Neural cell (in vitro differentiated cells): Measurements from ENCODE around the gene CPEB3.

Source experiments
- EP300 ChIP-seq: fragments of 450-650 bp; conservative IDR thresholded peaks from 2 replicates; pipeline ENCODE4 v1.6.1; 2014; ENCODE audit warnings: antibody characterized with exemption, mild to moderate bottlenecking, moderate library complexity; ENCODE audit not compliant: poor library complexity, severe bottlenecking
- EZH2 ChIP-seq: fragments of 200-600, 300-800 bp; shearing (Covaris generic), sonication (generic); IDR thresholded peaks from 2 replicates; pipeline ENCODE4 v1.6.1; 2014; ENCODE audit warnings: antibody characterized with exemption, low read length, borderline replicate concordance, mild to moderate bottlenecking; ENCODE audit not compliant: insufficient read depth, poor library complexity, severe bottlenecking
- MXI1 ChIP-seq: fragments of 450-650 bp; conservative IDR thresholded peaks from 2 replicates; pipeline ENCODE4 v1.6.1; 2014; ENCODE audit warnings: antibody characterized with exemption, mild to moderate bottlenecking; ENCODE audit not compliant: poor library complexity, severe bottlenecking
- POLR2AphosphoS5 ChIP-seq: IDR thresholded peaks from 2 replicates; pipeline ENCODE4 v1.6.1; 2012
- RAD21 ChIP-seq: fragments of 450-650 bp; conservative IDR thresholded peaks from 2 replicates; pipeline ENCODE4 v1.6.1; 2014; ENCODE audit warnings: antibody characterized with exemption, mild to moderate bottlenecking, moderate library complexity
- SMC3 ChIP-seq: fragments of 450-650 bp; conservative IDR thresholded peaks from 2 replicates; pipeline ENCODE4 v1.6.1; 2014; ENCODE audit warnings: antibody characterized with exemption, mild to moderate bottlenecking, moderate library complexity; ENCODE audit not compliant: poor library complexity
- TAF1 ChIP-seq: IDR thresholded peaks from 2 replicates; pipeline ENCODE4 v1.6.1; 2012; ENCODE audit warnings: low read depth
- TF ChIP-seq, protein P1 (sequence below): fragments of 450-650 bp; IDR thresholded peaks from 2 replicates; pipeline ENCODE4 v1.5.1; 2014; ENCODE audit warnings: antibody characterized with exemption, mild to moderate bottlenecking, moderate library complexity; ENCODE audit not compliant: poor library complexity, severe bottlenecking
- TF ChIP-seq, protein P2 (sequence below): IDR thresholded peaks from 2 replicates; pipeline ENCODE4 v1.6.1; 2012; ENCODE audit warnings: borderline replicate concordance

GRCh38 chr10:92177546-92177945 is 113.3 kb downstream of the CPEB3 start:
- TF ChIP-seq, protein P1, sequence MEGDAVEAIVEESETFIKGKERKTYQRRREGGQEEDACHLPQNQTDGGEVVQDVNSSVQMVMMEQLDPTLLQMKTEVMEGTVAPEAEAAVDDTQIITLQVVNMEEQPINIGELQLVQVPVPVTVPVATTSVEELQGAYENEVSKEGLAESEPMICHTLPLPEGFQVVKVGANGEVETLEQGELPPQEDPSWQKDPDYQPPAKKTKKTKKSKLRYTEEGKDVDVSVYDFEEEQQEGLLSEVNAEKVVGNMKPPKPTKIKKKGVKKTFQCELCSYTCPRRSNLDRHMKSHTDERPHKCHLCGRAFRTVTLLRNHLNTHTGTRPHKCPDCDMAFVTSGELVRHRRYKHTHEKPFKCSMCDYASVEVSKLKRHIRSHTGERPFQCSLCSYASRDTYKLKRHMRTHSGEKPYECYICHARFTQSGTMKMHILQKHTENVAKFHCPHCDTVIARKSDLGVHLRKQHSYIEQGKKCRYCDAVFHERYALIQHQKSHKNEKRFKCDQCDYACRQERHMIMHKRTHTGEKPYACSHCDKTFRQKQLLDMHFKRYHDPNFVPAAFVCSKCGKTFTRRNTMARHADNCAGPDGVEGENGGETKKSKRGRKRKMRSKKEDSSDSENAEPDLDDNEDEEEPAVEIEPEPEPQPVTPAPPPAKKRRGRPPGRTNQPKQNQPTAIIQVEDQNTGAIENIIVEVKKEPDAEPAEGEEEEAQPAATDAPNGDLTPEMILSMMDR: no peak
- no peak for TF ChIP-seq EP300
- no peak for TF ChIP-seq SMC3
- no peak for TF ChIP-seq POLR2AphosphoS5
- TF ChIP-seq, protein P2, sequence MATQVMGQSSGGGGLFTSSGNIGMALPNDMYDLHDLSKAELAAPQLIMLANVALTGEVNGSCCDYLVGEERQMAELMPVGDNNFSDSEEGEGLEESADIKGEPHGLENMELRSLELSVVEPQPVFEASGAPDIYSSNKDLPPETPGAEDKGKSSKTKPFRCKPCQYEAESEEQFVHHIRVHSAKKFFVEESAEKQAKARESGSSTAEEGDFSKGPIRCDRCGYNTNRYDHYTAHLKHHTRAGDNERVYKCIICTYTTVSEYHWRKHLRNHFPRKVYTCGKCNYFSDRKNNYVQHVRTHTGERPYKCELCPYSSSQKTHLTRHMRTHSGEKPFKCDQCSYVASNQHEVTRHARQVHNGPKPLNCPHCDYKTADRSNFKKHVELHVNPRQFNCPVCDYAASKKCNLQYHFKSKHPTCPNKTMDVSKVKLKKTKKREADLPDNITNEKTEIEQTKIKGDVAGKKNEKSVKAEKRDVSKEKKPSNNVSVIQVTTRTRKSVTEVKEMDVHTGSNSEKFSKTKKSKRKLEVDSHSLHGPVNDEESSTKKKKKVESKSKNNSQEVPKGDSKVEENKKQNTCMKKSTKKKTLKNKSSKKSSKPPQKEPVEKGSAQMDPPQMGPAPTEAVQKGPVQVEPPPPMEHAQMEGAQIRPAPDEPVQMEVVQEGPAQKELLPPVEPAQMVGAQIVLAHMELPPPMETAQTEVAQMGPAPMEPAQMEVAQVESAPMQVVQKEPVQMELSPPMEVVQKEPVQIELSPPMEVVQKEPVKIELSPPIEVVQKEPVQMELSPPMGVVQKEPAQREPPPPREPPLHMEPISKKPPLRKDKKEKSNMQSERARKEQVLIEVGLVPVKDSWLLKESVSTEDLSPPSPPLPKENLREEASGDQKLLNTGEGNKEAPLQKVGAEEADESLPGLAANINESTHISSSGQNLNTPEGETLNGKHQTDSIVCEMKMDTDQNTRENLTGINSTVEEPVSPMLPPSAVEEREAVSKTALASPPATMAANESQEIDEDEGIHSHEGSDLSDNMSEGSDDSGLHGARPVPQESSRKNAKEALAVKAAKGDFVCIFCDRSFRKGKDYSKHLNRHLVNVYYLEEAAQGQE: no peak
- TF ChIP-seq EZH2: no peak
- TF ChIP-seq TAF1: no peak
- no peak for TF ChIP-seq RAD21
- no peak for TF ChIP-seq MXI1
